Putamen (tissue), 1 donor: ENCODE results near the gene NRXN2.

ENCODE experiments used
- DNase-seq: peaks from one replicate; pipeline ENCODE4 v3.0.0-alpha.2; 2016; ENCODE audit warnings: low spot score

Gene NRXN2

GRCh38 chr11:64698427-64698826 is 24.6 kb downstream of the NRXN2 start:
- no peak for DNase-seq

GRCh38 chr11:64697663-64698375 is 25.2 kb downstream of the NRXN2 start:
- no peak for DNase-seq

GRCh38 chr11:64696045-64696444 is 27.0 kb downstream of the NRXN2 start:
- DNase-seq = no peak

- no peak for DNase-seq
Observed at GRCh38 chr11:64695548-64695947, 27.4 kb downstream of the NRXN2 start.

- no peak for DNase-seq
Observed at GRCh38 chr11:64694821-64695365, 28.1 kb downstream of the NRXN2 start.

DNA sequence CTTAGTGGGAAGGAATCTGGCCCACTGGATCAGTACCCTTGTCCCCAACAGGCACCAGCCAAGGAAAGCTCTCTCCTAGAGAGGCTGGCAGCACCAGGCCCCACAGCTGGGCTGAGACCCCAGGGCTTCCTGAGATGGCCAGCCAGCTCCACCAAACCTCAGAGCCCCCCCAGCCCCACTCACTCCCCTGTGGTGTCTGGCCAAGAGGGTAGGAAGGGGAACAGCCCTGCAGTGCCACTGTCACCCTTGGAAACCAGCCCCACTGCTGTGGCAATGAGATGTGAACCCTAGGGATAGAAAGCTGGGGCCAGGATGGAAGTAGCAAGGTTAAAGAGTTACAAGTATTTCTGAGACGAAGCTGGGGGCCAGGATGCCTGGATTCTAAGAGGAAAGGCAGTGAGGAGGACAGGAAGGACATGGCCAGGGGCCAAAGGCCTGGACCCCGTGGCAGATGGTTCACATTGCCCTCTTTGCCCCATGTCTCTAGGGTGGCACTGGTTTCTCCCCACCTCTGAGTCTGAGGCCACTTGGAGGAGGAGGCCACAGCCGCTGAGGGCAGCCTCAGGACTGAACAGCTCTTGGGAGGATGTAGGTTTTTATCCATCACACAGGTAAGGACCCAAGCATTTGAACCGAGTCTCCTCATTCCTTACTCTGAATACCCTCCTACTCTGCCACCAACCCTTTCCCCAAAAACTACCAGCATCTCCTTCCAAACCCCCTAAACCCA is 28.8 kb downstream of the NRXN2 start:
- no peak for DNase-seq

DNA sequence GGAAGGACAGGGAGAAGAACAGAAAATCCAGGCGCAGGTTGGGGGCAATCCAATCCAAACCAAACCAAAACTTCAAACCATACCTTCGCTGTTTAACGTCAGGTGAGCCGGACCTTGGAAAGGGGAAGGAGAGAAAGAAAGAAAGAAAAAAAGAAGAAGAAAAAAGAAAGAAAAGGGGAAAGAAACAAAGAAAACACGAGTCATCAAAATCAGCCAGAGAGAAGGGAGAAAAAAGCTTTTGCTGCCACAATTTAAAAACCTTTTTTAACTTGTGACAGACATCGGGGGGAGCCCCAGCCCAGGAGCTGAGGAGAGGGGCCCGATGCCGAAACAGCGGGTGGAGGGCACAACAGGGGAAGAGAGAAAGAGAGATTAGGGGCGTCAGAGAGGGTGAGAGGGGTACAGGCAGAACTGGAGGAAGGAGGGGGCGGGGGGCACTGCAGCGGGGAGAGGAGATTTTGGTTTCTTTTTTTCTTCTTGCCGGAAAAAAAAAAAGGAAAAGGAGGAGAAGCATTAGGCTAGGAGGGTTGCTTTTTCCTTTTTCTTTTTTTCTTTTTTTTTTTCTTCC is 30.1 kb downstream of the NRXN2 start:
- no peak for DNase-seq

GRCh38 chr11:64691543-64691942 is 31.5 kb downstream of the NRXN2 start:
- no peak for DNase-seq

GRCh38 chr11:64690235-64690634 is 32.8 kb downstream of the NRXN2 start:
- DNase-seq = no peak

GRCh38 chr11:64688534-64688982 is 34.4 kb downstream of the NRXN2 start:
- peak; percentile 94 for DNase-seq

GRCh38 chr11:64687643-64688533 is 35.1 kb downstream of the NRXN2 start:
- peak; percentile 42 for DNase-seq

DNA sequence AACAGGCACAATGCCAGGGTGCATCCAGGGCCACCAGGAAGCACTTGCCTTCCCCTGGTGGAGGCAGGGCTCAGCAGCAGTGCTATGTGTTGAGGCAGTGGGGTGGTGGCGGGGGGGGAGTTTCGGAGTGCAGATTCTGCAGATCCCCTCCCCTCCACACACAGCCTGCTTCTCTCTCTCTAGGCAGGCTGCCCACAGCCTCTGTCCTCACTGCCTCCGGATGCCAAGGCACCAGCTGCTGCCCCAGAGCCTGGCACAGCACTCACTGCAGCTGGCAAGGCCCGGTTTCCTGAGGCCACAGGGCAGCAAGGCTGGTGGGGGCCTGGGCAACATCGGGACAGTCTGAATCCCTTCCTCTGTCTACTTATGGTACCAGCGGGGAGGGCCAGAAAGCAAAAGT is 35.8 kb downstream of the NRXN2 start:
- DNase-seq = peak; percentile 98

GRCh38 chr11:64686466-64687170 is 36.4 kb downstream of the NRXN2 start:
- no peak for DNase-seq

GRCh38 chr11:64685536-64685935 is 37.5 kb downstream of the NRXN2 start:
- DNase-seq = no peak

DNA sequence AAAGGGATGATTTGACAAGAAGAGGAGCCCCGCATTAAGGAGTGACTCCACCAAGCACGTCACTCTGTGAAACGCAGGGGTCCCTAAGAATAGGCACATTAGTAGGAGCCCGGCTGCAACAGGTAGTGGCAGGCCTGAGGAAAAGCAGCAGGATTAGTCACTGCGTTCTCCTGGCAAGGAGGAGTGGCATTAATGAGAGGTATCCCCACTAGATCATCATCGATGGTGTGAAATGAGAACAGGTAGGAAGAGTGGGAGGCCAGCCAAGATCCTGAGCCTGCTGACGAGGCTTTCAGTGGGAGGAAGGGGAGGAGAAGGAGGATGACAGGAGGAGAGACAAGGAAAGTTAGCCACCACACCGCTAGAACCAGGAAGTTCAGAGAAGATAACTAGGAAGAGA is 38.6 kb downstream of the NRXN2 start:
- DNase-seq = no peak

- no peak for DNase-seq
Observed at GRCh38 chr11:64681171-64681570, 41.8 kb downstream of the NRXN2 start.

DNA sequence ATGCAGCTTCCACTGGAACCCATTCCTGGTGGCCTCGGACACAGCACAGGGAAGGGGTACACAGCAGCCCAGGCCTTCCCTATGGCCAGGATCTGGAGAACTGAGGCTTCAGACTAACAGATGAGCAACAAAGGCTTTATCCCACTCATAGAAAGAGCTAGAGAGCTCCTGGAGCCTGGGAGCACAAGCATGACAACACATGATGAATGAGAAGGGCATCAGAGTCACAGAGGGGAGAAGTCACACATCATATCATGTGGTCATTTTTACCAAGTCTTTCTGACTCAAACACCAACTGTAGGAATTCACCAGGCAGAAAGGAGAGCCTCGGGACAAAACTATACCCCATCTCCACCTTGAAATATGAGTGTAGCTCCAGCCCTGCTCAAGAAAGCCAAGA is 43.2 kb downstream of the NRXN2 start:
- no peak for DNase-seq

DNA sequence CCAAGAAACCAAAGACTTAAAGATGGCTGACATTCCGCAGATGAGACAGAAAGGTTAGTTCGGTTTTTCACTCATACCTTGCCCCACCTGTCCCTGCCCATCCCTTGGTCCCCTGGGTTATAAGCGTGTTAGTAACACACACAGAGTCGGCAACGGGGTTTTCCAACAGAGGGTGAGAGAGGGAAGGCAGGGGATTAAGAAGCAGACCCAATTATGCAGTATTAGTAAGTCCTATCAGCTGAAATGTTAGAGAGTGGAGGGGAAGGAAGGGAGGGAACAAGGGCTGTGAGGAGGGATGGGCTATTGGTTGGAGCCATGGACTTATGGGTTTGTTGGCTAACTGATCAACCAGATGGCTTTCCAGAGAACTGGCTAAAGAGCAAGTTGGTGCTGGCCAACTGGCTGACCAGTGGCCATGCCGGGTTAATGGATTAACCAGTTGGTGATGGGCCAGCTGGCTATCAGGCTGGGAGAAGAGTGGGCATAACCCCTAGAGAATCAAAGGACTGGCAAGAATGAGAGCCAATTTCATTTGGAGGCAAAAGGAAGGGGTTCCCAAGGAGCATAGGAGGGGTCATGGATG is 45.5 kb downstream of the NRXN2 start:
- no peak for DNase-seq

DNA sequence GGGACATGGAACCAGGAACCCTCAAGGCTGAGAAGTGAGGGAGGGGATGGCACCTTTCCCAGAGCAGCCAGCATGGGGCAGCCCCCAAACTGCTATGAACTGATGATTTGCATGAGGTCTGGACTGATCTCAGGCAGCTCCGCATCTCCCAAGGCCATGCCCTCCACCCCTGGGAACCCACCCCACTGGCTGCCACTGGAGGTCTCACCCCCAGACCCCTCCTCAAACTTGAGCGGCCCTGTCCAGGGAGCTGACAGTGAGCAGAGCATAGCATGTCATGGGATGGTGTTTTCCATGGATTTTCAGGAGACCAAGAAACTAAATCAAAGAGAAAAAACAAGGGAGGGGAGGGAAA is 46.8 kb downstream of the NRXN2 start:
- DNase-seq = no peak

GRCh38 chr11:64675450-64676260 is 47.3 kb downstream of the NRXN2 start:
- DNase-seq = peak; percentile 56
